Measurements from ENCODE around the gene TNFAIP8L2.
"Not testable (repeated sequence)": the region's sequence is repeated elsewhere in the genome, so short reads cannot be mapped to it uniquely, and the experiment has no call there.

The TNFAIP8L2 gene

GRCh38 chr1:151146412-151147131, 9.9 kb upstream of the TNFAIP8L2 start, which contains the start of gene SEMA6C:
Gene SEMA6C, minus strand, starts transcription at chr1:151146631. Its CDS starts 4,010 bp downstream, at chr1:151142621.
- DNase-seq: peak; percentile 91

DNA sequence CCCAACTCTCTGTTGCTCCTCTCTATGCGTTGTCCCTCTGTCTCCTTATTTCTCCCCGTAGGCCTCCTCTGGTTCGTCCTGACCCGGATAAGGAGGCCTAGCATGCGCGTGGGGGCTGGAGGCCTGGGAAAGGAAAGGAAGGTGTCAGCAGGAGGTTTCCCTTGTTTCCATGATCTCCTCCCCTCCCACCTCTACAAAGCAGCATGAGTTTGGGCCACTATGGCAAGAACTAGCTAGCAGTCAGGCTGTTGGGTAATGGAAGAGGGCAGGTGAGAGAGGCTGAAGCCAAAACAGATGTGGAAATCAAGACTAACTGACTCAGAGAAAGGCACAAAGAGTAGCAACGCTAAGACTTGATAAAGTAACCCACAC, 9.3 kb upstream of the TNFAIP8L2 start:
- DNase-seq: no peak

GRCh38 chr1:151147665-151148064, 8.8 kb upstream of the TNFAIP8L2 start:
- no peak for DNase-seq

- DNase-seq: peak; percentile 60
These were observed 650 bp downstream of the TNFAIP8L2 start for GRCh38 chr1:151157067-151157531.

DNA sequence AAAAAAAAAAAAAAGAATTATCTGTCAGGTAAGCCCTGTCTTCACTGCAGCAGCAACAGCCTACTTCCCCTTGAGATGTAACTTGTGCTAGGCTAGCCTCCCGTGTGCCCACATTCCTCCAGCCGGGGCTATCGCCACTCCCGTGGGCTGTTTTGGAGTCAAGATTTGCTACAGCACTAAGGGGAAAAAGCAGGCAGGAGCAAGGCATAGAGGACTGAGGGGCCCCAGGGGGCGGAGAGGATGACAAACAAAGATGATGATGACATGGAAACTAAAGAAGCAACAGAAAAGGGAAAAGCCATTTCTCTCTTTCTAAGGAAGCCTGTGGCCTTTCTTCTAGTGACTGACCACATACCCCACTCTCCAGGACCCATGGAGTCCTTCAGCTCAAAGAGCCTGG, 1.9 kb downstream of the TNFAIP8L2 start:
- DNase-seq: peak; percentile 60

- DNase-seq: no peak
These were observed 2.4 kb downstream of the TNFAIP8L2 start for GRCh38 chr1:151158751-151159251.

GRCh38 chr1:151159373-151159772, 2.9 kb downstream of the TNFAIP8L2 start:
- no peak for DNase-seq

- DNase-seq: no peak
These were observed 8.4 kb downstream of the TNFAIP8L2 start for GRCh38 chr1:151164732-151165280.

- no peak for DNase-seq
These were observed 8.9 kb downstream of the TNFAIP8L2 start for GRCh38 chr1:151165281-151165737.

- DNase-seq: peak; percentile 96
These were observed 9.5 kb downstream of the TNFAIP8L2 start, which contains the start of the genes LYSMD1 and SCNM1 for GRCh38 chr1:151165738-151166504. Gene LYSMD1, minus strand, starts transcription at chr1:151165902. Its CDS starts 644 bp downstream, at chr1:151165258. Gene SCNM1, plus strand, starts transcription at chr1:151166144. Its CDS starts 9 bp downstream, at chr1:151166153.

DNA sequence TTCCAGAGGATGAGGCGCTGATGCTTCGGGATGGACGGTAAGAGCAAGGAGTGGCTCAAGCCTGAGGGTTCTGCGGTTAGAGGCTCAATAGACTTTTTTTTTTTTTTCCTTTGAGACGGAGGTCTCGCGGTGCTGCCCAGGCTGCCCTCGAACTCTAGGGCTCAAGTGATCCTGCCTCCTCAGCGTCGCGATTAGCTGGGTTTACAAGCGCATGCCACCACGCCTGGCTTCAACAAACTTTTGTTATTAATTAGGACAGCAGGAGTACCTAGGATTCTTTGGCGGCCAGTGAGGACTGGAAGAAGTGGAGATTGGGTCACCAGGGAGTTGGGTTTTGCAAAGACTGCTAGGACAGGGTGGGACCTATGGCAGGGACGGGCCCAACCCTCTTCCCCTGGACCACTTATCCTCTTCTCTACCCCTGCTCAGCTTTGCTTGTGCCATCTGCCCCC, 10.1 kb downstream of the TNFAIP8L2 start:
- DNase-seq: no peak

- no peak for DNase-seq
These were observed 10.7 kb downstream of the TNFAIP8L2 start for GRCh38 chr1:151167116-151167515.

- no peak for DNase-seq
These were observed 14.7 kb downstream of the TNFAIP8L2 start for GRCh38 chr1:151171190-151171589.

DNA sequence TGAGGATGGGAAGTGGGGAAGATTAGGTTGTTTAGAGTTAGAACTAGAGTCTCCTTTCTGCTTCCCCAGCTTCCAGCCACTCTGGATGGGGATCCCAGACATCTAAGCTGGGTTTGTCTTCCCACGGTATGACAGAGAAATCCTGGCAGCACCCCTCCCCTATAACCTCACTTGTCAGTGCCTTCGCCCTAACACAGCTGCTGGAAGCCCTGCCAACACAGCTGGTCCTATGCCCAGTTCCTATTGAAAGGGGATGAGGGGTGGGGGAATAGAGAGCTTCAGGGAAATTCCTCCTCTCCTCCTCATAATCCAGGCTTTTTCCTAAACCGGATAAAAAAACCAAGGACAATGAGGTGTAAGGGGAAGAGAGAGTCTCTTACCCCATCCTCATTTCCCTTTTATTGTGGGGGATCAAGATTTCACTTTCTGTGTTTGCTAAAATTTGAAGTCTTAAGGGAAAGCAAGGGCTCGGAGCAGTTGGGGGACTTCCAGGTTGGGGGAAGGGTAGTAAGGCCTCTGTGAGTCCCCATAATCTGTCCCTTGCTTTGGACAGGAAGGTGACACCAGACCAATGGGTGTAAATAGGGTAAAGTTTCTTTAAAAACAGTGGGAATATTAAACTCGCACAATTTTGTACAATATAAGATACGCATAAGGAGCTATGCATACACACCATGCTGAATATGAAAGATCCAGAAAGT, 18.7 kb downstream of the TNFAIP8L2 start:
- DNase-seq: no peak

- DNase-seq: no peak
These were observed 19.4 kb downstream of the TNFAIP8L2 start, which contains the start of gene TMOD4 for GRCh38 chr1:151175863-151176262. Gene TMOD4, minus strand, starts transcription at chr1:151175981. Its CDS starts 1,106 bp downstream, at chr1:151174875.

DNA sequence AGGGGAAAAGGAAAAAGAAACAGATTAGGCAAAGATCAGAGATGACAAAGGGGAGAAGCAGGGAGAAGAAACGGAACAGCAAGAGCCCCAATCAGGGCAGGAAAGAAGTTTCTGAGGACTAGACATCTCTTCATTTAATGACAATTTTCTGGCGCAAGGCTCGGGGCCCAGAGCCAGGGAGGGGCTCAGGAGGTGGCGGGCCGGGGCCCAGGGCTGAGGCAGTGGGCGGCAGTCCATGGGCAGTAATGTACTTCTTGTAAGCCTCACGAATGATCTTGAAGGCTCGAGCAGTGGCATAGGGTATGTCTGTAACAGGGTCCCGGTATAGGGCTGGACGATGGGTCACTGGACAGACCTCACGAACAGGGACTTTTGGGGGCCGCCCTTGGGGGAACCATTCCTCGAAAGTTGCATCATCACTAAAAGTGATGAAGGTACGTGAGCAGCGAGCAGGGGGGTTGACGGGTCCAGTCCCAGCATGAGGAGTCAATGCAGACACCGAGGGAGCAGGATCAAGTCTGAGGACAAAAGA, 20.1 kb downstream of the TNFAIP8L2 start:
- DNase-seq: no peak

GRCh38 chr1:151184211-151184610, 27.8 kb downstream of the TNFAIP8L2 start:
- no peak for DNase-seq

DNA sequence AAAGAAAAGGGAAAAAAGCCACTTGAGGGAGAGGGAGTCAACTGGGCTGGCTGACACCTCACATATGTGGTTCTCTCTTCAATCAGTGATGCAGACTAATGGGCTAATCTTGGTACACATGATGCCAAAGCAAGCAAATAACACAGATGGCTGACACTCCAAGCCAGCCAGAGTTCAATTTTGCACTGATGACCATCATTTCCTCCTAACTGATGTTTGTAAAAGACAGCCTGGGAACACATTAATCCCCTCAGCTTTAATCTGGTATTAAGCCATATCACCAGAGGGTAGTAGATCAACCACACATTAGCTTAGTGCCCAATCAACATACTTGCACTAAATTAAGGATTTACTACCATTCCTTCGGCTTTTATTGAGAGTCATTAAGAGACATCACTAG, 30.8 kb downstream of the TNFAIP8L2 start:
- no peak for DNase-seq

- DNase-seq: not testable (repeated sequence)
These were observed 32.2 kb downstream of the TNFAIP8L2 start for GRCh38 chr1:151188667-151189066.

DNA sequence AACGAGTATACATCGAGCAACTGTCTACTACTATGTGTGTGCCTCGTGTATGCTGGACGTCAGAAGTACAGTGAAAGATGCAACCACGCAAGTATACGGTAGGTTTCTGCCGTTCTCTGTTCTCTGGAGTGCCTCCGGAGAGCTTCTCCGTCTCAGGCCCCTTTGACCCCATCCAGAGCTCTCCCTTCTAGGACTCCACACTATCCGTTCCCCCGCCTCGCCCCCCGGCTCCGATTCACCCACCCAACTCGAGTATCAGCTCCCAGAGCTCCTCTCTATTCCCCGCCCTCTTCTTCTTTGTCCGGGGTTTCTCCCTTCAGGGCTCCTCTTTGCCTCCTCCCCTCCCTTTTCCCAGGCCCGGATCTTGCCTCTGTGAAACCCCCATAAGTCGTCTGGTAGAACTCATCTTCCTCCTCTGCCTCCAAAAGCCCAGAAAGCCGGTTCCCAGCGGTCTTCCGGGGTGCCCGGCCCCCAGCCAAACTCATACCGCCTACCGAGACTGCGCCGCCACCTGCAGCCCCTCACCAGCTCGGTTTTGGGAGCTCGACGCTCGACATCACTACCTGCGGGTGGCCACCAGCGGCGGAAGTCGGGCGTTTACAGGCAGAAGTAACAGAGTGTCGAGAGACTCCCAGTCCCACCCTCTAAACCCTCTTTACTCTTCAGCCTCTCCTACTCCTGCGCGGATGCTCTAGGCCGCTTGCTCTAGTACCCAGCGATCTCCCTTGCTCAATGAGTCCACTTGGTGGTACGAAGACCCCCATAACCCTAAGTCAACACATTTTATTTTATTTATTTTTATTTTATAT, 33.4 kb downstream of the TNFAIP8L2 start, which contains the start of gene VPS72:
TSS of gene VPS72 (minus strand) at position 561 of the 809 bp plus-strand sequence. CDS start at position 485, 76 bp downstream.
- peak; percentile 89 for DNase-seq

- DNase-seq: no peak
These were observed 35.6 kb downstream of the TNFAIP8L2 start for GRCh38 chr1:151192047-151192446.

Measured in activated naive CD4-positive, alpha-beta T cell treated with Interleukin-2 at 50 U/mL for 16 hours (primary cell).